C4-2B (cell line): ENCODE measurements around the gene ARID5B.

Experiments used
- ZFX ChIP-seq: fragments of 450-650 bp; IDR thresholded peaks from 2 replicates; pipeline ENCODE4 v1.6.1; 2017
- TF ChIP-seq, protein P1 (sequence below): fragments of 450-650 bp; conservative IDR thresholded peaks from 2 replicates; pipeline ENCODE4 v1.5.1; 2017; ENCODE audit warnings: mild to moderate bottlenecking

DNA sequence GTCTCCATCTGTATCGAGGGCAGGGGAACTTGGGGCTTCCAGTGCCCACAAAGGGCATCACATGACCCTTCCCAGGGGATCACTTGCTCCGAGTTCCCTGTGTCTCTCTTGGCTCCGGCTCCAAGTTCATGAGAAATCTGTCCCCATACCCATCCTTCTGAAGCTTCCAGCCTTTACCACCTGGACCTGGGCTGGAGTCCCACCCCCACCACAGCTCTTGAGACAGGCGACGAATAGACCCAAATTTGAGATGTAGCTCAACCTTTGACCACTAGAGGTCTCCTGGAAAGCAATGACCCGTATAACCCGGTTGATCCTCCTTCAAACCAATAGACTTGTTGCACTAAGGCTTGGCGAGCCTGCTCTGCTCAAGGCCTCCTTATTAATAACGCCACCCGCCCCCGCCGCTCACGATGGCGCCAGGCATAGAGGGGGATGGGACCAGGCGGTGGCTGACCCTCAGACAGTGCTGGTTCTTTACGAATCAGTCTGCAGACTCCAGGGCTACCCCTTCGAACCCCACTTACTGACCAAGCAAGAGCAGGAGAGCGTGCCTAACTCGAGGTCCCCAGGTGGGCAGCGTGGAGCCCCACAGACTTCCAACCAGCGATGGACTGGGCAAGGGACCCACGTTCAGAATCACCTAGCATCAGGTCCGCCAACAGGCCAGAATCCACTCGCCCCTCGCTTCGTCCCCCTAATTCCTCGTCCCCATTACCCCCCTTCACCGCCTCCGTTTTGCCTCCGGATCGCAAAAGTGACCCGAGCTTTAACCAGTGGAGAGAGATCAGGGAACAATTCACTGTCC, 4.4 kb upstream of the ARID5B start:
- TF ChIP-seq, protein P1, sequence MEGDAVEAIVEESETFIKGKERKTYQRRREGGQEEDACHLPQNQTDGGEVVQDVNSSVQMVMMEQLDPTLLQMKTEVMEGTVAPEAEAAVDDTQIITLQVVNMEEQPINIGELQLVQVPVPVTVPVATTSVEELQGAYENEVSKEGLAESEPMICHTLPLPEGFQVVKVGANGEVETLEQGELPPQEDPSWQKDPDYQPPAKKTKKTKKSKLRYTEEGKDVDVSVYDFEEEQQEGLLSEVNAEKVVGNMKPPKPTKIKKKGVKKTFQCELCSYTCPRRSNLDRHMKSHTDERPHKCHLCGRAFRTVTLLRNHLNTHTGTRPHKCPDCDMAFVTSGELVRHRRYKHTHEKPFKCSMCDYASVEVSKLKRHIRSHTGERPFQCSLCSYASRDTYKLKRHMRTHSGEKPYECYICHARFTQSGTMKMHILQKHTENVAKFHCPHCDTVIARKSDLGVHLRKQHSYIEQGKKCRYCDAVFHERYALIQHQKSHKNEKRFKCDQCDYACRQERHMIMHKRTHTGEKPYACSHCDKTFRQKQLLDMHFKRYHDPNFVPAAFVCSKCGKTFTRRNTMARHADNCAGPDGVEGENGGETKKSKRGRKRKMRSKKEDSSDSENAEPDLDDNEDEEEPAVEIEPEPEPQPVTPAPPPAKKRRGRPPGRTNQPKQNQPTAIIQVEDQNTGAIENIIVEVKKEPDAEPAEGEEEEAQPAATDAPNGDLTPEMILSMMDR: peak; percentile 86
- TF ChIP-seq ZFX: no peak
